Ramos (cell line): ENCODE data around the gene CDK10.
"Not testable (repeated sequence)": the region's sequence is repeated elsewhere in the genome, so short reads cannot be mapped to it uniquely, and the experiment has no call there.

Experiments used
- in situ Hi-C: fragments of 300-500 bp; cut with MboI; formaldehyde crosslinking; loops from one replicate; pipeline ENCODE4 v1.14.3; 2022; ENCODE audit warnings: low sequenced_read_pairs; ENCODE audit not compliant: unreplicated experiment

Gene CDK10

GRCh38 chr16:89693931-89694783, 7.7 kb downstream of the CDK10 start:
- in situ Hi-C loops = no loop called here

GRCh38 chr16:89694784-89695085, 8.2 kb downstream of the CDK10 start:
- in situ Hi-C loops = not testable (repeated sequence)

- in situ Hi-C loops = no loop called here
Observed at GRCh38 chr16:89695086-89695874, 8.8 kb downstream of the CDK10 start.

- in situ Hi-C loops = no loop called here
Observed at GRCh38 chr16:89695875-89696669, 9.6 kb downstream of the CDK10 start.

- in situ Hi-C loops = no loop called here
Observed at GRCh38 chr16:89696670-89697128, 10.2 kb downstream of the CDK10 start.

GRCh38 chr16:89697161-89697615, 10.7 kb downstream of the CDK10 start:
- in situ Hi-C loops = no loop called here

- in situ Hi-C loops = no loop called here
Observed at GRCh38 chr16:89697616-89698331, 11.3 kb downstream of the CDK10 start.

- in situ Hi-C loops = not testable (repeated sequence)
Observed at GRCh38 chr16:89698717-89699116, 12.2 kb downstream of the CDK10 start.

- in situ Hi-C loops = loop anchor here (5.0 kb wide), 1 partner anchor 163 kb away; no protein-coding TSS in a partner anchor
Observed at GRCh38 chr16:89699629-89700099, 13.2 kb downstream of the CDK10 start.

GRCh38 chr16:89700100-89700648, 13.7 kb downstream of the CDK10 start:
- in situ Hi-C loops = loop anchor here (5.0 kb wide), 1 partner anchor 162 kb away; no protein-coding TSS in a partner anchor

- in situ Hi-C loops = loop anchor here (5.0 kb wide), 1 partner anchor 161 kb away; no protein-coding TSS in a partner anchor
Observed at GRCh38 chr16:89700649-89701424, 14.3 kb downstream of the CDK10 start.

- in situ Hi-C loops = loop anchor here (5.0 kb wide), 1 partner anchor 161 kb away; no protein-coding TSS in a partner anchor
Observed at GRCh38 chr16:89701425-89702406, 15.2 kb downstream of the CDK10 start, which contains the start of gene SPATA2L. Gene SPATA2L (minus strand): TSS chr16:89701705. CDS start chr16:89701232, 473 bp downstream.

- in situ Hi-C loops = loop anchor here (5.0 kb wide), 1 partner anchor 158 kb away; no protein-coding TSS in a partner anchor
Observed at GRCh38 chr16:89704281-89704680, 17.8 kb downstream of the CDK10 start.

GRCh38 chr16:89705006-89705405, 18.5 kb downstream of the CDK10 start:
- in situ Hi-C loops = no loop called here

GRCh38 chr16:89706518-89707260, 20.2 kb downstream of the CDK10 start:
- in situ Hi-C loops = no loop called here

GRCh38 chr16:89707695-89708094, 21.2 kb downstream of the CDK10 start:
- in situ Hi-C loops = no loop called here
